WERI-Rb-1 (cell line): ENCODE data around the gene PUM1.
"Not testable (repeated sequence)": the region's sequence is repeated elsewhere in the genome, so short reads cannot be mapped to it uniquely, and the experiment has no call there.

Experiments
- DNase-seq: peaks from one replicate; pipeline ENCODE4 v3.0.0-alpha.2; 2020
- H3K27ac ChIP-seq: fragments of 250-450 bp; sonication (Bioruptor Pico); 2 replicates; pipeline ENCODE4 v1.5.1; 2020; ENCODE audit warnings: mild to moderate bottlenecking, moderate library complexity
- H3K27me3 ChIP-seq: fragments of 250-450 bp; sonication (Bioruptor Pico); 2 replicates; pipeline ENCODE4 v1.5.1; 2021; ENCODE audit warnings: mild to moderate bottlenecking, low read depth, moderate library complexity; ENCODE audit not compliant: insufficient read depth, severe bottlenecking
- H3K36me3 ChIP-seq: fragments of 250-450 bp; sonication (Bioruptor Pico); 2 replicates; pipeline ENCODE4 v1.5.1; 2020; ENCODE audit warnings: mild to moderate bottlenecking, moderate library complexity
- H3K4me3 ChIP-seq: 2 replicates; pipeline ENCODE4 v1.5.1; 2011; ENCODE audit warnings: low read depth, mild to moderate bottlenecking, control low read depth, low read length
- H3K9me3 ChIP-seq: fragments of 250-450 bp; sonication (Bioruptor Pico); 2 replicates; pipeline ENCODE4 v1.5.1; 2021; ENCODE audit warnings: mild to moderate bottlenecking, moderate library complexity; ENCODE audit not compliant: severe bottlenecking
- CTCF ChIP-seq: IDR thresholded peaks from 2 replicates; pipeline ENCODE4 v1.5.1; 2011; ENCODE audit warnings: low read depth, mild to moderate bottlenecking, control low read depth, inconsistent platforms, low read length

PUM1 gene

GRCh38 chr1:30957560-30958222, 107.8 kb downstream of the PUM1 start:
- Histone ChIP-seq H3K4me3 (no peak overlapping the region), H3K27me3 (no peaks in the 10 kb centered on the region), H3K9me3 (no peaks in the 10 kb centered on the region), H3K27ac (no peak overlapping the region), H3K36me3 (peaks cover 83% of the 10 kb centered on the region)
- no peak for DNase-seq
- TF ChIP-seq CTCF: no peak

GRCh38 chr1:30955448-30956015, 110.0 kb downstream of the PUM1 start:
- TF ChIP-seq CTCF: no peak
- Histone ChIP-seq H3K27ac (no peak overlapping the region), H3K36me3 (peaks cover 80% of the 10 kb centered on the region), H3K27me3 (no peaks in the 10 kb centered on the region), H3K4me3 (no peak overlapping the region), H3K9me3 (no peaks in the 10 kb centered on the region)
- no peak for DNase-seq

GRCh38 chr1:30953685-30954084, 111.8 kb downstream of the PUM1 start:
- no peak overlapping the region for H3K27ac ChIP-seq
- DNase-seq: no peak
- peaks cover 78% of the 10 kb centered on the region for H3K36me3 ChIP-seq

GRCh38 chr1:30952098-30952497, 113.4 kb downstream of the PUM1 start:
- no peak for DNase-seq
- Histone ChIP-seq H3K27ac (no peak overlapping the region), H3K36me3 (peaks cover 81% of the 10 kb centered on the region), H3K9me3 (no peaks in the 10 kb centered on the region), H3K27me3 (no peaks in the 10 kb centered on the region), H3K4me3 (no peak overlapping the region)
- no peak for TF ChIP-seq CTCF

More at GRCh38 chr1:30953685-30954084, 111.8 kb downstream of the PUM1 start:
- Histone ChIP-seq H3K4me3 (no peak overlapping the region), H3K9me3 (no peaks in the 10 kb centered on the region), H3K27me3 (no peaks in the 10 kb centered on the region)
- TF ChIP-seq CTCF: no peak

- H3K9me3 ChIP-seq: no peaks in the 10 kb centered on the region
- DNase-seq: no peak
- no peak overlapping the region for H3K27ac ChIP-seq
- no peak overlapping the region for H3K4me3 ChIP-seq
- H3K27me3 ChIP-seq: no peaks in the 10 kb centered on the region
- peaks cover 82% of the 10 kb centered on the region for H3K36me3 ChIP-seq
- no peak for TF ChIP-seq CTCF
These were observed 114.8 kb downstream of the PUM1 start for GRCh38 chr1:30950700-30951099.

- Histone ChIP-seq H3K9me3 (no peaks in the 10 kb centered on the region), H3K4me3 (no peak overlapping the region), H3K27me3 (no peaks in the 10 kb centered on the region), H3K27ac (no peak overlapping the region), H3K36me3 (peaks cover 87% of the 10 kb centered on the region)
- no peak for TF ChIP-seq CTCF
- DNase-seq: no peak
These were observed 115.5 kb downstream of the PUM1 start for GRCh38 chr1:30950053-30950452.

- H3K36me3 ChIP-seq: peaks cover 88% of the 10 kb centered on the region
- not testable (repeated sequence) for H3K27me3 ChIP-seq, H3K4me3 ChIP-seq, H3K27ac ChIP-seq, DNase-seq, H3K9me3 ChIP-seq
These were observed 116.1 kb downstream of the PUM1 start for GRCh38 chr1:30949487-30949838.

- not testable (repeated sequence) for H3K27ac ChIP-seq, H3K27me3 ChIP-seq, H3K4me3 ChIP-seq, DNase-seq, H3K9me3 ChIP-seq
- H3K36me3 ChIP-seq: peaks cover 88% of the 10 kb centered on the region
These were observed 116.6 kb downstream of the PUM1 start for GRCh38 chr1:30948813-30949486.
